PC-3 (cell line): Measurements from ENCODE around the gene CCDC69.

ENCODE experiments used
- CTCF ChIP-seq: fragments of 300-600 bp; sonication (generic); conservative IDR thresholded peaks from 2 replicates; pipeline ENCODE4 v1.5.1; 2017; ENCODE audit warnings: antibody characterized with exemption, low read depth, mild to moderate bottlenecking, low read length
- EZH2 ChIP-seq: fragments of 300-600 bp; sonication (generic); IDR thresholded peaks from one replicate; pipeline ENCODE4 v1.6.1; 2017; ENCODE audit warnings: antibody characterized with exemption, mild to moderate bottlenecking, low read length; ENCODE audit not compliant: unreplicated experiment
- EZH2phosphoT487 ChIP-seq: fragments of 300-600 bp; sonication (generic); IDR thresholded peaks from 2 replicates; pipeline ENCODE4 v1.6.1; 2018; ENCODE audit warnings: mild to moderate bottlenecking, antibody characterized with exemption, low read length, borderline replicate concordance

- no peak for TF ChIP-seq CTCF
- no peak for TF ChIP-seq EZH2phosphoT487
- TF ChIP-seq EZH2, result no peak
Observed at GRCh38 chr5:151245680-151246219, 21.9 kb upstream of the CCDC69 start.
